Activated CD8-positive, alpha-beta memory T cell treated with anti-CD3 and anti-CD28 coated beads, Interleukin-2, amount 50 U/mL, for 1 hour (primary cell): ENCODE results near the gene MACROH2A1.

ENCODE experiments used
- DNase-seq: peaks from one replicate; pipeline ENCODE4 v3.0.0-alpha.2; 2020; ENCODE audit errors: extremely low read depth

MACROH2A1 gene

DNA sequence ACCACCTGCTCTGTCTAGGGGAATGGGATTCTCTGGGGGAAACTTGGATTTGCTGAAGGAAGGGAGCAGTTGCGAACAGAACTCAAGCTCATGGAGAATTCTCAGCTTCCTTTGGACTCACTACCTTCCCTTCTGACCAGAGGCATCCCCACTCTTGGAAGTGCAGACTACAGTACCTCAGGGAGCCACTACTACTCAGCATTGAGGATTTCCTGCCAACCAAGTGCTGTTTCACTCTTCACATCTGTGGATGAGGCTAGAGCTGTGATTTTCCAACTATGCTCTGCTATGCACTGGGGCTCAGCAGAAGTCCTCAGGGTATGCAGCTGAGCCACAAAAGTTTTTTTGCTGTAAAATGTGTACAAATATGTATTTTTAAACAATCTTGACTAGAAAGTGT lies 43.9 kb downstream of the MACROH2A1 start:
- DNase-seq: no peak

DNA sequence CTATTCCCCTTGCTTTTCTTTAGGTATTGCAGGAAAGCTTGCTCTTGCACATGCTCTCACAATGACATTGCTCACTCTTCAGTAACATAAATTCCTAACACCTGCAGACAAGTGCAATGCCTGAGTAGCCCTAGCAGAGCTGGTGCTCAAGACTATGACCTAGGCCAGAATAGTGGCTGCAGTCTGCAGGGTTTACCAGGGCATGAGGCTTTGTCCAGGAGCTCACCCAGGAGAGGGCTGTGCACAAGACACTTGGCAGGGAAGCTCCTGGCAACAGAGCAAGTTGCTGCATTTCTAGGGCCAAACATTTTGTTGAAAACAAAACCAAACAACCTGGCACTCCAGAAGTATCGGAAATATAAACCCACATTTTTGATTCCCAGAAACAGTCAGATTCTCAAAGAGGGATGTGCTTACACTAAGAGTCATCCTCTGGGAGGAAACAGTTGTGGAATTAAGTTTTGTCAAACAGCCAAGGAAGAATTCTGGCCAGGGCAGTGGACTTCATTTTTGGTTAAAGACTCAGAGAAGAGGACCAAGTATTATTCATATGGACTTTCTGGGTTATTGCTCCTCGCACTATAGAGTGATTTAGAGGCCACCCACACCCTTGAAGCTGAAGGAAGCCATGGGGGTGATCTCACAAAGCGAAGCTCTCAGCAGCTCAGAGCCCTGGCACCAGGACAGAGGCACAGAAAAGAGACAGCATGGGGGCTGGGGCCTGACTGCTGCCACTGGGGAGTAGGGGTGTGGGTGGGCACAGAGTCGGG lies 44.9 kb downstream of the MACROH2A1 start:
- DNase-seq: no peak

GRCh38 chr5:135350536-135350935 lies 48.5 kb downstream of the MACROH2A1 start:
- no peak for DNase-seq

DNA sequence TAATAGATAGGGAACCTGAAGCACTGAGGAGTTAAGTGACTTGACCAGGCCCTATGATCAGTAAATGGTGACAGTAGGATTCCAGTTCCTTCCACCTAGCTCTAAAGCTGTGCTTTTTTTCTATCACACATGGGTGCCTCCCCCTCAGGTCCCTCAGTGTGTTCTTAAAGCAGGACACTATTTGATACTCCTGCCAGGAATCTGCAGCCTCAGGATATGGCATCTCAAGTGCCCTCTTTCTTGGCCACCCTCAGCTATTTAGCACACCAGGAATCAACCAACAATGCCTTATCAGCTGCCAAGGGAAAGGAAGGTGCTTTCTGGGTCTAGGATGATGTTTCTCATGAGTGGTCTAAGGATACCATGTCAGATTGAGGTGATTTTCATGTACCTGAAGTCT lies 49.1 kb downstream of the MACROH2A1 start:
- DNase-seq: no peak

DNA sequence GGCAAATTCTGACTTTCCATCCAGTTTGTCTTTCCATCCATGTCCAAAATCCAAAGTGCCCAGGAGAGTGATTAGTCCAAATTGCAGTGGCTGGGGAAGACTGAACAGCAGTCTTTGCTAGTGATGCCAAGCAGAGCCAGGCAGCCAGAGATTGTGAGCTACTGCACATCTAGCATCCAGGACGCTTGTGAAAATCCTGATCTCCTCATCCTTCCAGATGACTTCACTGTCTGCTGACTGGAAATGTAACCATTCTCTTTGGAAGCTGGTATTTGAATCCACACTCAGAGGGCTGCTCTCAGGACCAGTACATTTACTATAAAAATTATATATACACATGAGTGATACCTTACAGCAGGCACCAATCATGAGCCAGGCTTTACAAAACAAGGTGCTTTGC lies 49.6 kb downstream of the MACROH2A1 start:
- no peak for DNase-seq

DNA sequence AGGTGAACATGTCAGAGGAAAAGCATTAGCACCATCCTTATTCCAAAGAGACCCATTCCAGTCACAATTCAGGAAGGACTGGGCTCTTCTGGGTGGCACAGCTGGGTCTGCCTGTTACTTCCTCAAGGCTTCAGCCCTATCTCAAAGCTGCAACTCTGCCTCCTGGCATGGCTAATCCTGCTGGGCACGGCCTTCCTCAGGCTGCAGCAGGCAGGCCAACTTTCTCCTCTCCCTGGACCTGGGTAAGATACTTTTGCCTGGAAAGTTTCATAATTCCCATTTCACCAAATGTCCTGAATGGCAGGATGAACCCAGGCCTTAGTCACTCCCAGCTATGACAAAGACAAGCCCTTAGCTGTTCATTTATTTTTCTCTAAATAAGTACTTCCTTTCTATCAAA lies 50.1 kb downstream of the MACROH2A1 start:
- DNase-seq: no peak

- DNase-seq: no peak
Observed at GRCh38 chr5:135347392-135347791, 51.6 kb downstream of the MACROH2A1 start.

DNA sequence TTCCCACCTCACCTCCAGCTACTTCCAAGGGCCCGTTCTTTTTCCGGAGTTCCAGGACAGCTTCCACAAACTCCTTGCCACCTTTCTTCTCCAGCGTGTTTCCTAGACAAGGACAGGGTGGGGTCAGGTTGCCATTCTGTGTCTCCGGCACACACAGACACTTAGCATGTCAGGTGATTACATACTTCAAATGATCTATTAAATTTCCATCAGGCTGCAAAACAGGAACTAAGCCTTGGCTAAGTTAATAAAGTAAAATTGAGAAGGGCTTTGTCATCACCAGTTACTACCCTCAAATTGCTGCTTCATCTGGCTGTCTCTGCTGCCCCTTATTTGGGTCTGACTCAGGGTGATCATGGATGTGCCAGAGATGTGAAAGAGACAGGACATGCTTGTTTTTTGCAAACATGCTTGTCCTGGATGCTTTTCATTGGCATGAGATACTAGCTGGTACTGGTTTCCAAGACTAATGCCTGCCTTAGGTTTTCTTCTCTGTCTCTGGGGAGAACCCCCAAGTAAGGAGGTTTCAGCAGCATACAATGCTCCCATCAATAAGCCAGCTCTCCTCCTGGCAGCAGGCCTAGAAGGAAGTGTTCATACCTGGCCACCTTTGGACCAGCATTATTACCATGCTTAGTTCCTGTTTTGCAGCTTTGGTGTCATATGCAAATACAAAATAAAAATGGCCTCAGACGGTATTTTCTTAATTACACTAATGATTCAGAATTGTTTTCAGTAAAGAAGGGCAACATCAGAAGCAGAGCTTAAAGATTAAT lies 52.9 kb downstream of the MACROH2A1 start:
- DNase-seq: no peak

- no peak for DNase-seq
Observed at GRCh38 chr5:135344349-135344748, 54.7 kb downstream of the MACROH2A1 start.

DNA sequence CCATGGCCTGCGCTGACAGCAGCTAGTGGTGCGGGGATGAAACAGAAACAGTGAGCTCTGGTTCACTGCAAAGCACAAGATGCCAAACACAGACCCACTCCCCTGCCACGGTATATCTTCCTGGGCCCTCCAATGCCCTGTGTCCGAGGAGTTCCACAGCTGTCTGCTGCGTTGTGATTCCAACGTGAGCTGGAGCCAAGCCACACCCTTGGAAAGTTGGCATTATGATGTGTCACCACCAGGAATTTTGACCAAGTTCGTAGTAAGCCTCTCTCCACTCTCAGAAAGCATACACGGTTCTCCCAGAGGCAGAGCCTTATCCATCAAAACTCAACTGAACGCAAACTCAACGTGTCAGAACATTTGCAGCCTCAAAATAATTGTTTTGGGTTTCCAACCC lies 55.6 kb downstream of the MACROH2A1 start:
- DNase-seq: no peak

DNA sequence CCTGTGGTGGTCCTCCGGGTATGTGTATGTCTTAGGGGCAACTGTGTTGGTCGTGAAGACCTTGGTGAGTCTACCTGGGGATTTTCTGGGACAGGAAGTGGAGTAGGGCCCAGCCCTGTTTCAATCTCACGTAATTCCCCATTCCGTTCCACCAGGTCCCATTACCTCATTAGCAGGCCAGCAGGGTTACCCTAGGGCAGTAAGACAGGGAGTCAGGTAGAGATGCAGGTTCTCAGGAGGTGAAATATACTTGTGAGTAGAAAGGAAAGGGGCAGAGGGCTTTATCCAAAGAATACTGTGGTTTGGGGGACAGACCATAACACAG lies 56.5 kb downstream of the MACROH2A1 start:
- no peak for DNase-seq

DNA sequence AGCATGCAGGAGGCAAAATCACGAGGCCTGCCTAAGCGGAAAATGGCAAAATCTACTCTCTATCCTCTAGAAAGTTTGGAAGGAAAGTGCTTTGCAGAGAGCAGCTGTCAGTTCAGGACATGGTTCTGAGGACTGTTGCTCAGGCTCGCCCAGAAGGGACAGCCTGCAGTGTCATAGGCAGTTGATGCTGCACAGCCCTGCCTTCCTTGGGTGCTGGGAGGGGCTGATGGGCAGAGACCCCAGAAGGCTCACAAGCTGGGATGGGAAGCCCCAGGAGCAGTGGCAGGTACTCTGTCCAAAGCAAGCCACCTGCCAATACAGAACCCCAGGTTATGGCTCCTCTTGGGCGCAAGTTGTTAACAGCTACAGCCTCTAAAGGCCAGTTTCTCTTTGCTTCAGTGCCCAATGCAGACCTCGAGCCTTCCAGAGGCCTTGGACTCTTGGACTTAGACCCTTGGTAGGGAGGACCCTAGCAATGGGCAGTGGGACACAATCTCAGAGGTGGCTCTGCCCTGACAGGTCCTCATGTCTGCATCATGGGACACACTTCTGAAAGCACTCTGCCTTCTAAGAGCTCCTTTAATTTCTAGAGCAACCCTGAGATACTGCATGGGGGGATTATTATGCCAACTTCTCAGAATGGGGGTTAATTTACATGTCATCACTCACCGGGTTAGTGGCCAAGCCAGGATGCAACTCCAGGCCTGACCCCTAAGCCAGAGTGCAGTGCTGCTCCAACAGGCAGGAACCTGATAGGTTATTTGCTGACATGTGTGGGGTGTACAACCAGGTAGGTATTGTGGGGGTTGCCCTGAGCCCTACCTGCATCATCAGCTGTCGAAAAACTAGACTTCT lies 57.1 kb downstream of the MACROH2A1 start:
- DNase-seq: no peak

DNA sequence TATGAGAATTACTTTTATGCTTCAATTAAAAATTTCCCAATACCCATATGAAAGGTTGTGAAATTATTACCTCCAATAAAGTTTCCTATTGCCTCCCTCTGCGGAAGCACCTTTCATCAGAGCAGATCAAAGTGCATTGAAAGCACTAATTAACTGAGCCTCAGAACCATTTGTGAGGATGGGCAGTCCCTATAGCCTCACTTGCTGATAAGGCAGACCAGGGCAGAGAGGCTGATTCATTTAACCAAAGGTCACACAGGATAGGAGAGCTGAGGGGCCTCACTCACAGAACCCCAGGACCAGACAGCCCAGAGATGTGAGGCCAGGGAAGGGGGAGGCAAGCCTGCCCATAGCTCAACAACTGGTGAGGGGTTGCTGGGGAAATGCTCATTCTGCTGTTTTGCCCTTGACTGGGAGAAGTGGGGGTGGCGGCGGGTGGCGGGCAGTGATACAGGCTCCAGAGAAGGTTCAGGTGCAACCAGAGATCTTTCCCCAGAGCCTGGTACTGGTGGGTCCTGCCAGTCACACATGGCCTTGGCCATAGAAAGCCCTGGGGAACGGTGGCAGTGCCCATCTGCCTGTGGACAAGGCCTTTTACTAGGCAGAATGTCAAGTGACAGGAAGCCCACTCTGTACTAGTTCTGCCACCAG lies 57.9 kb downstream of the MACROH2A1 start:
- DNase-seq: no peak

DNA sequence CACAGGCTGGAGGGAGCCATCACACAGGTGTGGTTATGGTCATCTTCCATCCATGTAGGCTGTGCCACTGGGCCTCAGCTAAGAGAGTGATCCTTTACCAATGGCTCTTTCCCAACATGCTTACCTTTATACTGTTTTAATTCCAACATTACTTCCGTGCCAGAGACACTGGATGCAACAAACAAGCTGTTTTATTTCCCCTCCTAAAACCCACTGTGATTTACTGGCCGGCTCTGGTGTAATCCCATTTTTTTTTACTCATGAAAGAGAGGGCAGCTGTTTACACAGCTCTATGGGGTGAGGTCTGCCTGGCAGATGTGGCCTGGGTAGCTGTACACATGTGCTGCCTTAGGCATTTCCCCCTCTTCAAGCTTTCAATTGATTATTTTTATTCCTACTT lies 58.5 kb downstream of the MACROH2A1 start:
- DNase-seq: no peak

- no peak for DNase-seq
Observed at GRCh38 chr5:135339623-135340022, 59.4 kb downstream of the MACROH2A1 start.

DNA sequence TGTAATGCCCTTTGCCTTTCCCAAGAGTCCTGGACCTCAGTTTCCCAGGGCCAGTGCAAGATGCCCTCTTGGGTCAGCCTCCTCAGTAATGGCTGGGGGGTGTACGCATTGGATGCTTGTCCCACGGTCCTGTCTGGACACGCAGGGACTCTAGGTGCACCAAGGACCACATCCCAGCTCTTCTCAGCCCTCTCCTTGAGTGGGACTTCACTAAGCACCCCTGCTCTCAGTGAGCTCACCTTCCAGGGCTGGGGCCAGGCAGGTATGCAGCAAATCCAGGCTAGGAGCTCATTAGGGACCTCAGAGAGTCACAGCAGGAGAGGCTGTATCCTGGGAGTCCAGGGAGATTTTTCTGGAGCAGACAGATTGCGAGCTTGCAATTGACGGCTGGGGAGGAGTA lies 59.8 kb downstream of the MACROH2A1 start:
- no peak for DNase-seq

DNA sequence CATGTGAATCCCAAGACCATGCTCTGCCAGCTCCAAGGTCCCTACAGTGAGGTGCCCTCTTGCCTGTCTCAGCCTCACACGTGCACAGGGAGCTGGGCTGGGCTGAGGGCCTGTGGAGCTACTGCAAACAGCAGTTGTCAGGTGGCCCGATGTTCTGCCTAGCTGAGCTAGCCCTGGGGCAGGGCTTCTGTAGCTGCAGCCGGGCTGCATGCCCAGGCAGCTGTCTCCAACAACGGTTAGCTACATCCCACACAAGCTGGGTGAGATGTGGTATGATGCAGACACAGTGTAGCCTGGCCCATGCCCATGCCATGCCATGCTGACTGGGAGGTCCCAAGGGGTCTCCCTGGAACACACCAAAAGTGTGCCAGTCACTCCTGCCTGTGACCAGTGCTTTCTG lies 62.0 kb downstream of the MACROH2A1 start:
- no peak for DNase-seq

- DNase-seq: no peak
Observed at GRCh38 chr5:135335031-135335828, 63.8 kb downstream of the MACROH2A1 start.

DNA sequence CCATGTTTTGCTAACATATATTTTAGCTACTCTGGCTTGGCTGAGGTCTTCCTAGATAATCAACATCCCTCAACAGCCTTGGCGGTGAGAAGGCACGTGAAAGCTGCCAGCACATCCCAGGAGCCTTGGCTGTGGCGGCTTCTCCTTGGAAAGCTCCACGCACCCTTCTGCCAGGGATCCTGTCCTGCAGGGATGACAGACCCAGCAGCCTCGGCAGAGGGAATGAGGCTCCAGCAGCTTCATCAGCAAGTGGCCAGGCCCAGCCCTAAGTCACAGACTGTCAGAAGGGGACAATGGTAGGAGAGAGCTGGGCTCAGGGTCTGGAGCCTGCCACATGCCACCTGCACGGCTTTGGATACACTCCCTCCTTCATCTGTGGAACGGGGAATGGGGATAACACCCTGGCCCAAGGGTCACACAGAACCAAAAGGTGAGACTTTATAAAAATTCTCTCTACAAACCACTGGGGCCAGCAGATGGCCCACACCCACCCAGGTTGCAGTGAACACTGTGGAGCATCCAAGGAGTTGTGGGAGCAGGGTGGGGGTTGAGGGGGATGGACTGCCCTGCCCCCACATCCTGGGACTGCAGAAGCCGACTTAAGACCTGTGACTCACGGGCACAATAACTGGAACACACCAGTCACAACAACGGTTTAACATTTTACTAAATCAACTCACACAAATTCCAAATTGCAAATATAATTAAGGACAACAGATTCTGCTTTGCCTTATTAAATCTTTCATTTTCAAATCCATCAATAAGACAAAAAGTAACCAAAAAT lies 65.1 kb downstream of the MACROH2A1 start:
- DNase-seq: no peak

- DNase-seq: no peak
Observed at GRCh38 chr5:135332519-135333150, 66.4 kb downstream of the MACROH2A1 start.
